ENCODE results near the gene KIF26B.
"Not testable (repeated sequence)": the region's sequence is repeated elsewhere in the genome, so short reads cannot be mapped to it uniquely, and the experiment has no call there.

The KIF26B gene

DNA sequence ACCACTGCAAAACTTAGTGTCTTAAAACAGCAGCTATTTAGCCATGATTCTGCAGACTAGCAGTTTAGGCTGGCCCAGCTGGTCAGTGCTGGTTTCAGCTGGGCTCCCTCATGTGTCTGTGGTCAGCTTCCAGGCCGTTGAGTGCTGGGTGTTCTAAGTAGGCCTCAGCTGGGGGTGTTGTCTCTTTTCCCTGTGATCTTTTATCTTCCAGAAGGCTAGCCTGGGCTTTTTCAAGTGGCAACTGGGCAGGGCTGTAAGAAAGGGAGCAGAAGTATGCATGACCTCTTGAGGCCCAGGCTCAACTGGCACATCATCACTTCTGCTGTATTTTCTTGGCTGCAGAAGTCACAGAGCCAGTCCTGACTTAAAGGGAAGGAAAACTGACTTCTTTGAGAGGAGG lies 136.1 kb downstream of the KIF26B start:
- DNase-seq = no peak

DNA sequence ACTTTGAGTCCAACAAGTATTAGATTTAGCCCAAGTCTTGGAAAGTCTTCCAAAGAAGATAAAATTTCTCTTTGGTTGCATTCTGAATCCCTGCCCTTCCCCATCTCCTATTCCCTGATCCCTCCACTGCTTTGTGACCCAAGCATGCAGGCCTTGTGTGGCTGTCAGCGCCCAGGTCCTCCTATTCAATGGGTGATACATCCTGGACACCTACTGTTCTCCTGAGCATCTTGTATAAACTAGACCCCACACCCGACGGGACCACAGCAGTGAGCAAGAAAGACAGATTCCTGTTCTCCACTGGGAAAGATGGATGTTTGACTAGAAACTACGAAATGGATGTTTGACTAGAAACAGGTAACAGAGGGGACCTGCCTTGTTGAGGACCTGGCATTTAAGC lies 136.6 kb downstream of the KIF26B start:
- no peak for DNase-seq

DNA sequence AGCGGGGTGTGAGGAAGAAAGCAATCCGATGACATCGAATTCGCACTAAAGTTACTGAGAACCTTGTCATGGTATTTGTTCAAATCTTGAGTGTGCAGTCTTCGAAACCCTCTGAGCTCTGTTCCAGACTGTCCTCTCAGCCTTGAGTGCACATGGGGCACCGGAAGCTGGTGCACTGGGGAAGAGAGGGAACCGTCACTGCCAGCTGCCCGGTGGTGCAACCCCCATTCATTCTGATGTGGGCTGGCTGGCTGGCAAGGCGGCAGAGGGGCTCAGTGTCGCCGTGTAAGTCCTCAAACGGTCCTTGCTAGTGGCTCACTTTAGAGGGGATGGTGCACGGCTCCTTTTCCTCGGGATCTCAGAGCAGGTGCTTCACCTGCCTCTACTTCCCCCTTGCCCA lies 137.4 kb downstream of the KIF26B start:
- DNase-seq = no peak

DNA sequence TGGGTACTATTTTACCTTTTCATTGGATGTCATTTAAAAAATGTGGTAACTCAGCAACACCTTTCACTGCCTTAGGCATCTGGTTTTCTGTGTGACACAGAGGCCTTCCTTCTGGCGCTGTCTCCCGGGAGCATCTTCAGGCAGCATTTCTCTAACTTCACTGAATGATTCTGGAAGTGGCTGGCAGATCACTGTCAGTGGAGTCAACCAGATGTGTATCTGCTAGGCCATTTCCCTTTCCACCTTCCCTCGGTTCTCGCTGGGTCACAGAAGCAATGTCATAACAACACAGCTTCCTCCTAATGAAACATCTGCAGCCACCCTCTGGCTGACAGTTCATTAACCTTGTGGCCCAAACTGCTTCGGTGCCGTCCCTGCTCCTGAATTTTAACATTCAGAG lies 137.8 kb downstream of the KIF26B start:
- no peak for DNase-seq

DNA sequence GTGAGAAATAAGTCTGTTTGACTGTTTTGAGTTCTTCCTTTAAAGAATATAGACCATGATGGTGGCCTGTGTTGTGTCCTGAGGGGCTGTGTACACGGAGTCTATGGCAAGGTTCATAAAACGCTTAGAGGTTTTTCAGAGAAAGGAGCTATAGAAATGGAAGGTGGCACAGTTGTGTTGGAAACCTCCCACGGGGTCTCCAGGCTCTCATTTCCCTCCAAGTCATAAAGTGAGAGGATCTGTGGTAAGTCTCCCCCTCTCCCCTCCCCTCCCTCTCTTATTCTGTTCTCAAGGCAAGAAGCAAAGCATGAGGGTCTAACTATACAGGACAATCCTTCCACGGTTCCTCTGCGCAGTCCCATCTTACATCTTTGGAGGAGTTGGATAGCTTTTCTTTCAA lies 139.2 kb downstream of the KIF26B start:
- no peak for DNase-seq

DNA sequence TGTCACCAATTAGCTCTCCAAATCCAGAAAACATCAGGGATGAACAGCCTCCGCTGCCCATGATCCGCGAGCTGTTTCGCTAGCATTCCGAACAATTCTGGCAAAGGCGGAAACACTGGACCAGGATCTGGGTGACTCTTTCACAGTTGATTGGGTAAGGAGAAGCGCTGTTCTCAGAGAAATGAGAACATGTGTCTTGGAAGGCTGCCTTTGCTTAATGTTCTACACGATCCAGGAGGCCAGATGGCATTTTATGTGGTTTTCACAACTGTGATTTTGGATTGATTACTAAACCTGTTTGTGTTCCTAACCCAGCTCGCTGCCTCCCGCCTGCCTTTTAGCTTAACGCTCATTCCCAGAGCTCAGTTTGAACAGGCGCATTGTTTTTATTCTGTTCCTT lies 144.0 kb downstream of the KIF26B start:
- DNase-seq = peak; percentile 17

DNA sequence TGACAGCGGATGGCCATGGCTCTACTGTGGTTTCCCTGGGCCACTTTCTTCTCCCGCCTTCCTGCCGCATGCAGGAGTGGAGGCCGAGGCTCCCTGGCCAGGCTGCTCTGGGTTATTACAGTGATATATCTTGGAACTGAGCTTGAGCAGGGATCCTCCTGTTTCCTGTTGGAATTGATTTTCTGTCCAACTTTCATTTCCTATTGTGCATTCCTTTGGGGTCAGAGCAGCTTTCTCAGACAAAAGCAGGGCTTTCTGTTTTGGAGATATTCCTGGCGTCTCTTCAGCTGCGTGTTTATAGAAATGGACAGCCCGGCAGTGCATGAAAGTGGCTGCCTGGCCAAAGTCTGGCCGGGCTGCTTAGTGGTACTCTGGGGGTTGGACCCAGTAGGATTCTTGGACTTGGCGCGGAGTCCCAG lies 146.4 kb downstream of the KIF26B start:
- no peak for DNase-seq

DNA sequence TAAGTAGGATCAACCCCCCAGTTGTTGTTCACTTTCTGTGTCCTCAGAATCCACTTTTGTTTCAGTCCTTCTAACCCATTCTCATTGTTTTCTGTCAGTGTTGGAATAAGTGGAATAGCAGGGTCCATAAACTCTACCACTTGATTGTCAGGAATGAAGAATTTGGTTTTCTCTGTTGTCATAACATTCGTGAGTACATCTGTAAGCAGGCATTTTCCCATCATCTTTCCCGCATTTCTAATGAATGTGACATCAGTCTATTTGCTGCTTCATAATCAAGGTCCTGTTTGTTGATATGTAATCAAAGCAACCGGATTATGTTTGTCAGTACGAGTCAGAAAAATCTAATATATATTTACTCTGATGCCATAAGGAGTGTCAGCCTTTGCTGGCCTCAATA lies 147.1 kb downstream of the KIF26B start:
- no peak for DNase-seq

DNA sequence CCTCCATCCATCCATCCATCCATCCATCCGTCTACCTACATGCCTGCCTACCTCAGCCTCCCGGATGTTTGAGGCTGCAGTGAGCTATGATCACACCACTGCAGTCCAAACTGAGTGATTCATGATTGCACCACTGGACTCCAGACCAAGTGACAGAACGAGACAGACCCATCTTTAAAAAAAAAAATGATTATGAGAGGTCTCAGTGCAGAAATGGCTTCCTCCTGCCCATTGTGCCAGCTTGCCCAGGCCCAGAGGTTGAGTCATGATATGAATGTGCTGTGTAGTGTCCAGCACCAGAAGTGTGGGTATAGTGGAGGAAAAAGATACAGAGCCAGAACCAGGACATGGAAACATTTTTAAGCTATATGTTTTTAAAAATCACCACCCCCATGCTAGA lies 149.9 kb downstream of the KIF26B start:
- no peak for DNase-seq

DNA sequence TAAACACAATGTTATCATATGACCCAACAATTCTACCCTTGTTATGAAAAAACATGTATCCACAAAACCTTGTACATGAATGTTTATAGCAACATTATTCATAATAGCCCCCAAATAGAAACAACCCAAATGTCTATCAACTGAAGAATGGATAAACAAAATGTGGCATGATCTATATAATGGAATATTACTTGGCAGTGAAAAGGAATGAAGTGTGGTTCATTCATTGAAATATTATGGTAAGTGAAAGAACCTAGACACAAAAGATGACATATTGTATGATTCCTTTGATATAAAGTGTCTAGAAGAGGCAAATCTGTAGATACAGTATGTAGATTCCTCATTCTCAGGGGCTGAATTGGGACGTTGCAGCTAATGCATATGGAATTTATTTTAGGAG lies 151.2 kb downstream of the KIF26B start:
- DNase-seq = no peak

DNA sequence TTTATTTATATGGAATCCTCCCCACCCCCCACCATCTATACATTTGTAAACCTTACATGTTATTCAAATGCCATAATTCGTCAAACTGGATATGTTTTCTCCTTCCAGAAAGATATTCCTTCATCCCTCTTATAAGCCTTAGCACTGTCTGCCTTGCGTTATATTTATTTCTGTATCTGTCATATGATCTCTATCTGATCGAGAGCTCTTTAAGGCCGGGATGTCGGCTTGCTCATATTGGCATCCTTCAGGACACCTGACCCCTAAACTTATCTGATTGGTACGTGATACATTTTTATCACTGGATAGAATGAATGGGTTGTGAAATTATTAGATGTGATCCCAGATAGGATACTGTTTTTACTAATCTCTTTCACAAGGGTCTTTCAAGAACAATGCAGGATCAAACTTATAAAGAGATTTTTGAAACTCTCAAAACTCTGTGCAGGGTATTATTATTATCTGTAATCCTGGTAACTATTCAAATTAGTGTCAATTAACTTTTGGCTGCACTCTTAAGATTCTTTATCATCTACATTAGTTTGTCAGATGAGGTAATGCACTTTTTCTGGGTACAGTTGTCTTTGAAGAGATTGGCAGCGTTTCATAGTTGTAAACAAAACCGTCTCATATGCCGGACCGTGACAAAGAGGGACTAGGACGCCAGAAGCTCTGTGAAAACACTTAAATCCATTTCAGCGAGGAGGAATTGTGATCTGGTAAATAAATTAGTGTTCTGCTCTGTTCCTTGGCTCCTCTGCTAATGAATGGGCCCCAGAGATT lies 152.0 kb downstream of the KIF26B start:
- peak; percentile 60 for DNase-seq

DNA sequence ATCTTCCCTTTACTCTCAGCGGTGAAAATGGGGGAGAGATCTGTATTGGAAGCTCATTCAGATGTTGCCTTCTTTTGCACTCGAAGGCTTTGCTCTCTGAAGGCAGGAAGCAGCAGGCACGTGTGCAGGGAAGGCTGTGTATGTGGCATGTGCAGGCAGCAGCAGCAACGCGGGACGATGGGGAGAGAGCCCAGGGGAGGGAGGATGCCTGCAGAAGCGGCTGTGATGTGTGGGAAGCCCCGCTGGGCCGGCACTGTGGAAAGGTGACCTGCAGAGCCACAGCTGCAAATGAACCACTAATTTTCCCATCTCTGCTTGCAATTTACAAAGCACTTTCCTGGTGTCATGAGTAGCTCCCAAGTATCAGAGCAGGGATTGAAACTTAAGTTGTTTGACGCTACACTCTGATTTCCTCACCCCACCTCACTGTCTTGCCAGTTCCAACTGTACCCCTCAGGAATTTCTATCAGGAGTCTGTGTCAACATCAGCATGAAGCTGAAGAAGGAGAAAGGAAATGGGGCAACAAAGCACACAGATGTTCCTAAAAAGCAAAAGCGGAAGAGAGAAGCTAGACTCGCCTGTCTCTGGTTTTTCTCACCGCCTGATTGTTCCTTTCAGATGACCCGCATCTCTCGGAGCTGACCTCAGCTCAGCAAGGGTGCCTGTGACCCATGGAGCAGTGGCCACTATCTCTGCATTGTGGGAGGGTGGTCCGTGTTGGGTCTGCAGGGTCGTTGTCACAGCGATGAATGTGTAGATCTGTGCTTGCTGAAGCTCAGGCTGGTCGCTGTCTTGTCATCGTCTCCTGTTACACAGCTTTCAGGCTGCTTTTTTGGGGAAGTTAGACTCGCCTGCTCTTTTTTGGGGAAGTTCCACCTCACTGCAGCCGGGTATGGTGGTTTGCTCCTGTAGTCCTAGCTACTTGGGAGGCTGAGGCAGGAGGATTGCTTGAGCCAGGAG lies 156.1 kb downstream of the KIF26B start:
- DNase-seq = no peak

DNA sequence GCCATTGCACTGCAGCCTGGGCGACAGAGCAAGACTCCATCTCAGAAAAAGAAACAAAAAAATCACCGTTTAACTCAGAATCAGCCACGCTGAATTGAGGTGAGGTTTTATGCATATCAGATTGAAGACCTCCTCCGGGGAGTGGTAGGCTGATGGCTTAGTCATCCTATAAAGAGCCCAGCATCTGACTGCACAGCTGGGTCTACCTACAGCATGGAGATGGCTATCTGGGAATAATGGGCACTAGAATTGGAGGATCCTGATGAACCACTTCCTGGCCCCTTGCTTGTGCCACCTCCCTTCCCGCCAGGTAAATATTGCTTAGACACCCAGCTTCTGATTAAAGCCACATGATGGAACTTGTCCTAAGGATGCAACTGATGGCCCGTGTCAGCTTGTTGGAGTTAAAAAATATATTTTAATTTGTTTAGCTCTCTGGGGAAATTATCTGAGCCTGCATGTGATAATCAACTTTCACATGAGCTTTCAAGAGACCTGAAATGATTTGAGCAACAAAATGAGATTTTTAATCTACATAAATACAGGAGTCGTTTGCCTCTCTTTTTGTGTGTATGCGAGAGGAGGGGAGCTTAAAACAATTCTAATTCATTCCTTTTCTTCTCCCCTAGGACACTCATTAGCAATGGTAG lies 157.2 kb downstream of the KIF26B start:
- no peak for DNase-seq

DNA sequence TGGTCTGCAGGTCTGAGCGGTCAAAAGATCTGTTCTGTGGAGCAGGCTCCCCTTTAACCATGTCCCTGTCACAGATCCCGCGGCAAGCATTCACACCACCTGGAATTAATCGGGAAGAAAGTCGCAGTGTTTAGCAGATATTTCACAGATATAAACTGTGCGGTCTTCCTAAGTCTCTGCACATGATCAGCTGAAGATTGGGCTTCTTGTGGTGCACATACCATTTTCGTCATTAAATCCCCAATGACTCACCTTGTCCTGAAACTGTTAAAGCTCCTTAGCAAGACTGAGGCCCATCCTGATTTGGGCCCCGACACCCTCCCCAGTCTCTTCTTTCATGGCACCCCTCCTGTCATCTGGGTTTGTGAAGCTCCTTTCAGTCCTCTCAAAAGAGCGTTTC lies 158.8 kb downstream of the KIF26B start:
- DNase-seq = no peak

DNA sequence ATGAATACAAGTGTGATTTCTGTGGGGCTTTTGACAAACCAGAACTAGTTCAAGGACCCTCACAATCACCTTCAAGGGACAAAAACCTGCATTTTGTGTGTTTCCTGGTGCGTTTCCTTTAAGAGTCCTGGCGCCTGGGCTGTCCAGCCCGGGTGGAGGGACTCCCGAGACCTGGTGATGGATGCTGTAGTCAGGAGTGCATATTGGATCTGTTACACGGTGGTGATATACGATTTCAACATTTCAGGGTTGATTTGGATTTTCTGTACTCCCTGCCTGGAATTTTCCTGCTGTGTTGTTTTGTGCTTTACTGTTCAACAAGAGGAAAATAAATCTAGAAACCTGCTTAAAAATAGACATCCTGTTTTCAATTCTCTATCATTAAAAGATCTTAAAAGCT lies 162.0 kb downstream of the KIF26B start:
- no peak for DNase-seq

DNA sequence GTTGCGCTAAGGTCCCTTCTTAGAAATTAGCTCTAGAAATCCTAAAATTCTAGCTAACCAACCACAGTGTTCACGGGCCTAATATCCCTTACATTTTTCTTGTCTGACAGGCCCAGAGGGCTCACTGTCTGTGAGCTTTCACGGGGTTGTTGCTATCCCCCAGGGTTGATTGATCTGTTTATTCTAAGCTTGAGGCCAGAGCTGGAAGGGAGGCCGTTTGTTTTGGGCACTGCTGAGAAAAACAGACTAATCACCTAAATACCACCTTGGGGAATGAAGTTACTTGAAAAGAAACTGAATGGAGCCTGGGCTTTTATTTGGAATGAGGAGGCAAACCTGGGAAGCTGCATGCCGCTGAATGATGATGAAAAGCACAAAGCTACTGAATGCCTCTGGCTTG lies 162.4 kb downstream of the KIF26B start:
- no peak for DNase-seq

DNA sequence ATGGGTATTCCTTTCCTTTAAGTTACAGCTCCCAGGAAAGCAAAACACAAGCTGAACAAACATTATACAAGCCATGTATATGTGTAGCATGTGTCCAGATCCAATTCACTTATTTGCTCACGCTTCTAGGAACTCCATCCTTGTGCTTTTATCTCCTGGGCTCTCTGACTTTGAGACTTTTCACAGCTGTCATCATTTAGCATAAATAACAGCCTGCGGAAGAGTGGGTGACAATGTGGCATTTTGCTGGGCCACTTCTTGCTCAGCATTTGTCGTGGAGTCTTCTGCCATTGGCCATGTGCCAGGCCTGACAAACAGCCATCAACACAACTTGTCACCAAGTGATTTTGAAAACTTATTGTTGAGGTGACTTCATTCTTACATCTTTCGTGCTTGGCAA lies 164.3 kb downstream of the KIF26B start:
- DNase-seq = no peak

DNA sequence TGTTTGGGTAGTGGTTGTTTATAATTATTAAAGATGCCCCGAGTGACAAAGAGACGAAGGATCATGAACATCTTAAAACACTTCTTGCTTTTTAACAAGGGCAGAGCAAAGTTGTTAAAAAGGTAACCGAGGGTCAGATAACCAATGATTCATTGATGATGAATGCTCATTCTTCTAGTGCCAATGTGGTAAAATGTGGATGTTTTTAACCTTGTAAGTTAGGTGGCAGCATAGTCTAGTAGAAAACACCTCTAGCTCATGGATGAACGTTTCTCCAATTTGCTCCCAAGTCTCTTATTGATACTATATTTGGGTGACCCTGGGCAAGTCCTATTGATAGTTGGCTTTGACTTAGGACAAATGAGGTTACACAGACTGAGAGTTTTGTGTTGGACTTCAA lies 167.9 kb downstream of the KIF26B start:
- DNase-seq = no peak

DNA sequence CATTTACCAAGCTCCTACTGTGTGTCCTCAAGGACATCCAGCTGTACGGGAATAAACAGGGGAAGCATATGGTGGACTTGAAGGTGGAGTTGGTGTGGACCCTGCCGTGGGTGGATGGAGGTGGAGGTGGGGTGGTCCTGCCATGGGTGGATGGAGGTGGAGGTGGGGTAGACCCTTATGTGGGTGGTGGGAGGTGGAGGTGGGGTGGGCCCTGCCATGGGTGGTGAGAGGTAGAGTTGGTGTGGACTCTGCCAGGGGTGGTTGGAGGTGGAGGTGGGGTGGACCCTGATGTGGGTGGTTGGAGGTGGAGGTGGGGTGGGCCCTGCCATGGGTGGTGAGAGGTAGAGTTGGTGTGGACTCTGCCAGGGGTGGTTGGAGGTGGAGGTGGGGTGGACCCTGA lies 169.0 kb downstream of the KIF26B start:
- DNase-seq = not testable (repeated sequence)

DNA sequence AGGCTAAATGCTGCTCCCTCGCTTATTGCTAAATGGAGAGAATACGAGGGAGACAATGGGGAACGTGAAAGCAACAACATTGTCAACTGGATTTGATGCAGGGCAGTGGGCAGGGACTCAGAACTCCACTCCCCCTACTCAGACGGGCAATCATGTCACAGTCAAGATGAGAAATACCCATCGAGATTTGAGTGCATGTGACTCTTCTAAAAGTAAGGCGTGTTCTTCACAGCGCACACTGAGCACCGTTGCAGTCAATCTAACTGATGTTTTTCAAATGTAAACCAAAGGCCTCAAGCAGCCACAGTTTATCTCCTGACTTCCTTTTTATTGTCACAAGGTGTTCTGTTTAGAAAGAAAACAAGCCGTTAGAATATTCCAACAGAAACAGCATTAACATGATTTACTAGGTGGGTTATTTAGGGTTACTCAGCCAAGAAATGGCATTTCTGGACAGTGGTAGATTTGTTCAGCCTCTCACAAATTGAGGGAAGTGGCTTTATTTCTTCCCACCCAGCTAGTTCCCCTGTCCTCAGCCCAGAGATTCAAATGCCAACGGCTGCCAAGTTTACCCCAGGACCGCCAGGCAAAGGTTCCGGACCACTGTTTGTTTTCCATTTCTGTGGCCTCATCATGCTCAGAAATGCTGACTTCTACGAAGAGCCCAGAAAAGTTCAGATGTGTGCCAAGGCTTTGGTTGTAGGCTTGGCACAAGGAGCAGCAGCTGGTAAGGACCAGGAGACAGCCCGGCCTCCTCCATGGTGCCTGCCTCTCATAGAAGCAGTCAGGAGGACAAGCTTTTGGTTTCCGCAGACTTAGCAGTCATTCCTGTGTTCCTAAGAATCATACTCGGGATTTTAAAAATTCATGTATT lies 171.4 kb downstream of the KIF26B start:
- no peak for DNase-seq

DNA sequence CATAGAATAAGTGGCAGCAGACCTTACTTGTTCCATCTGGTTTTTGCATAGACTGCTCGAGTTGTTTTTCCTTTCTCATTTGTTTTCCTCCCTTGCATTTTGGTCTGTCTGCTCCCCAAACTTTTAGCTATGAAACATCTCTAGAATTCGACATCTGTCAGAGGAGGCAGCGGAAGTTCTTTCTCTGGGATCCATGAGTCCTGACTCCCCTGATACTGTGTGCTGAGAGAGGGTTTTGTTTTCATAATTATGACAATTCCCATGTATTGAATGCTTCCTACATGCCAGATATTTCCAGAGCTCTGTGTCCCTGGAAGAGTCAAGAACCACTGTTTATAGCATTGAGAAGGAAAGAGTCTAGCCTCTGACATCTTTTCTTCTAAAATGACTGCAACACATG lies 172.6 kb downstream of the KIF26B start:
- no peak for DNase-seq

DNA sequence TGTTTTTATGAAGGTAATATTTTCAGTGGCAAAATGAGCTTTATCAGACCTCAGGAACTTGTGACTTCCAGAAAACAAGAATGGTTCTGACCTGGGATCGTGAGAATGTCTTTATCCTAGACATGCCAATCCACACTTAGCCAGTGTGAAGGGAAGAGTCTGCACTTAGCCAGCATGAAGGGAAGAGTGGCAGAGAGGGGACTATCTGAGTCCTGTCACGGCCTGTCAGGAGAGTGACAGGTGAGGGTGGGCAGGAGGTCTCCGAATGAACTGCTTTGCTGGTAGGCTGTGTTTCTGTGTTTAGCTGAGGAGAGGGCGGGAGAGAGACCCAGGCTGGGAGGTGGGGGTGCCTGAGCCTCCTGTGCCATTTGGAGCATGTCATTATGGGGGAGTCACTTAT lies 173.1 kb downstream of the KIF26B start:
- DNase-seq = no peak

DNA sequence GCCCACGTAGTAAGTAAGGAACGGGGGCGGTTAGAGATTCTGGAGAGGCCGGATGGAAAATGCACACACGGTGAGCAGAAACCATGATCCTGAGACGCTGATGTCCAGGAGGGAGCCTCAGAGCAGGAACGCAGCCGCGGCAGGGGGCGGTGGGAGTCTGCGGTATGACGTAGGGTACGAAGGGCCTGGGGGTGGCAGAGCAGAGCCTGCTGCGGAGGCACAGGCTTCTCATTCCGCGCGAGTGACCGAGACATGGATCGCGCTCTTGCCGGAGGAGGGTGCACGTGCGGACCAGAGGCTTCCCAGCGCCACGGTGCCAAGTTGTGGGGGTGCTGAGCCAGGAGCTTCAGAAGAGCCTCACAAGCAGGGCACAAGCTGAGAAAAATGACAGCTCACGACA lies 176.2 kb downstream of the KIF26B start:
- DNase-seq = no peak

All from NCI-H2029 treated with DMSO at 0.1 percent for 48 hours (cell line).